ENCODE measurements around the gene SLC40A1. TPM values are rescaled to one million over a fixed set of nuclear protein-coding genes. Genes with fewer than 3 reads are reported as not detected.

Gene SLC40A1
- total and polyA plus RNA-seq, 2 donors (not counting 1 experiment from before 2014, with no cell fraction given): 17.2 to 97.4 TPM

- Histone ChIP-seq H3K36me3 (ENCODE audit: control insufficient read depth, insufficient read depth, low read length) (no peaks in the 10 kb centered on the region), H3K4me1 (ENCODE audit: control insufficient read depth, extremely low read depth, insufficient read depth, low read length) (peaks cover 9% of the 10 kb centered on the region), H3K79me2 (ENCODE audit: control insufficient read depth, insufficient read depth, low read length) (no peaks in the 10 kb centered on the region)
Observed at GRCh38 chr2:189556526-189556925, 24.1 kb downstream of the SLC40A1 start.

GRCh38 chr2:189555232-189555631 is 25.4 kb downstream of the SLC40A1 start:
- Histone ChIP-seq H3K9me3 (ENCODE audit: control insufficient read depth, insufficient read depth, low read depth, low read length) (no peaks in the 10 kb centered on the region), H2AFZ (ENCODE audit: low read length) (no peak overlapping the region), H3K4me1 (ENCODE audit: control insufficient read depth, extremely low read depth, insufficient read depth, low read length) (peaks cover 9% of the 10 kb centered on the region), H3K27ac (ENCODE audit: insufficient read depth, low read length) (no peak overlapping the region), H3K4me2 (ENCODE audit: extremely low read depth, insufficient read depth, low read length) (no peak overlapping the region), H3K36me3 (ENCODE audit: control insufficient read depth, insufficient read depth, low read length) (no peaks in the 10 kb centered on the region), H3K79me2 (ENCODE audit: control insufficient read depth, insufficient read depth, low read length) (no peaks in the 10 kb centered on the region), H4K20me1 (ENCODE audit: control insufficient read depth, extremely low read depth, insufficient read depth, low read length) (no peaks in the 10 kb centered on the region), H3K9ac (ENCODE audit: insufficient read depth, low read length) (no peak overlapping the region), H3K4me3 (replicated peaks in 1 of 4; ENCODE audit: control extremely low read depth in 1 of 4, insufficient read depth in 1 of 4, low read depth in 3 of 4, low read length in 4 of 4) (no peak overlapping the region), H3K27me3 (ENCODE audit: control insufficient read depth, insufficient read depth, low read length) (no peaks in the 10 kb centered on the region)
- DNase-seq (ENCODE audit: low read depth in 2 of 2): no peak
- TF ChIP-seq EZH2 (IDR thresholded peaks at IDR 0.05; ENCODE audit: low read length, missing control alignments): no peak
- no peak for TF ChIP-seq CTCF (conservative IDR thresholded peaks at IDR 0.05 in 1 of 2, IDR thresholded peaks at IDR 0.05 in 1 of 2; ENCODE audit: low read depth in 1 of 2, low read length in 2 of 2)

More at GRCh38 chr2:189556526-189556925, 24.1 kb downstream of the SLC40A1 start:
- Histone ChIP-seq H2AFZ (ENCODE audit: low read length) (no peak overlapping the region), H4K20me1 (ENCODE audit: control insufficient read depth, extremely low read depth, insufficient read depth, low read length) (no peaks in the 10 kb centered on the region), H3K9ac (ENCODE audit: insufficient read depth, low read length) (no peak overlapping the region), H3K9me3 (ENCODE audit: control insufficient read depth, insufficient read depth, low read depth, low read length) (no peaks in the 10 kb centered on the region), H3K4me2 (ENCODE audit: extremely low read depth, insufficient read depth, low read length) (no peak overlapping the region), H3K4me3 (replicated peaks in 1 of 4; ENCODE audit: control extremely low read depth in 1 of 4, insufficient read depth in 1 of 4, low read depth in 3 of 4, low read length in 4 of 4) (no peak overlapping the region), H3K27ac (ENCODE audit: insufficient read depth, low read length) (no peak overlapping the region), H3K27me3 (ENCODE audit: control insufficient read depth, insufficient read depth, low read length) (no peaks in the 10 kb centered on the region)
- no peak for DNase-seq (ENCODE audit: low read depth in 2 of 2)
- no peak for TF ChIP-seq CTCF (conservative IDR thresholded peaks at IDR 0.05 in 1 of 2, IDR thresholded peaks at IDR 0.05 in 1 of 2; ENCODE audit: low read depth in 1 of 2, low read length in 2 of 2)
- TF ChIP-seq EZH2 (IDR thresholded peaks at IDR 0.05; ENCODE audit: low read length, missing control alignments): no peak

GRCh38 chr2:189553504-189554088 is 27.0 kb downstream of the SLC40A1 start:
- no peak for DNase-seq (ENCODE audit: low read depth in 2 of 2)
- H3K9ac ChIP-seq (ENCODE audit: insufficient read depth, low read length): no peak overlapping the region
- no peaks in the 10 kb centered on the region for H4K20me1 ChIP-seq (ENCODE audit: control insufficient read depth, extremely low read depth, insufficient read depth, low read length)
- H3K79me2 ChIP-seq (ENCODE audit: control insufficient read depth, insufficient read depth, low read length): no peaks in the 10 kb centered on the region
- peaks cover 2% of the 10 kb centered on the region for H3K4me1 ChIP-seq (ENCODE audit: control insufficient read depth, extremely low read depth, insufficient read depth, low read length)
- H3K36me3 ChIP-seq (ENCODE audit: control insufficient read depth, insufficient read depth, low read length): no peaks in the 10 kb centered on the region
- H2AFZ ChIP-seq (ENCODE audit: low read length): no peak overlapping the region
- H3K4me2 ChIP-seq (ENCODE audit: extremely low read depth, insufficient read depth, low read length): no peak overlapping the region
- no peak overlapping the region for H3K4me3 ChIP-seq (replicated peaks in 1 of 4; ENCODE audit: control extremely low read depth in 1 of 4, insufficient read depth in 1 of 4, low read depth in 3 of 4, low read length in 4 of 4)
- TF ChIP-seq EZH2 (IDR thresholded peaks at IDR 0.05; ENCODE audit: low read length, missing control alignments) (no peak), CTCF (conservative IDR thresholded peaks at IDR 0.05 in 1 of 2, IDR thresholded peaks at IDR 0.05 in 1 of 2; ENCODE audit: low read depth in 1 of 2, low read length in 2 of 2) (no peak)
- no peak overlapping the region for H3K27ac ChIP-seq (ENCODE audit: insufficient read depth, low read length)
- H3K9me3 ChIP-seq (ENCODE audit: control insufficient read depth, insufficient read depth, low read depth, low read length): no peaks in the 10 kb centered on the region
- no peaks in the 10 kb centered on the region for H3K27me3 ChIP-seq (ENCODE audit: control insufficient read depth, insufficient read depth, low read length)
